ENCODE measurements around the gene KIF3A. TPM values are rescaled to one million over a fixed set of nuclear protein-coding genes. Genes with fewer than 3 reads are reported as not detected.

KIF3A gene
- total RNA-seq, 4 donors from 2014 or later, result 5.9 to 203 (median 19.5) TPM

DNA sequence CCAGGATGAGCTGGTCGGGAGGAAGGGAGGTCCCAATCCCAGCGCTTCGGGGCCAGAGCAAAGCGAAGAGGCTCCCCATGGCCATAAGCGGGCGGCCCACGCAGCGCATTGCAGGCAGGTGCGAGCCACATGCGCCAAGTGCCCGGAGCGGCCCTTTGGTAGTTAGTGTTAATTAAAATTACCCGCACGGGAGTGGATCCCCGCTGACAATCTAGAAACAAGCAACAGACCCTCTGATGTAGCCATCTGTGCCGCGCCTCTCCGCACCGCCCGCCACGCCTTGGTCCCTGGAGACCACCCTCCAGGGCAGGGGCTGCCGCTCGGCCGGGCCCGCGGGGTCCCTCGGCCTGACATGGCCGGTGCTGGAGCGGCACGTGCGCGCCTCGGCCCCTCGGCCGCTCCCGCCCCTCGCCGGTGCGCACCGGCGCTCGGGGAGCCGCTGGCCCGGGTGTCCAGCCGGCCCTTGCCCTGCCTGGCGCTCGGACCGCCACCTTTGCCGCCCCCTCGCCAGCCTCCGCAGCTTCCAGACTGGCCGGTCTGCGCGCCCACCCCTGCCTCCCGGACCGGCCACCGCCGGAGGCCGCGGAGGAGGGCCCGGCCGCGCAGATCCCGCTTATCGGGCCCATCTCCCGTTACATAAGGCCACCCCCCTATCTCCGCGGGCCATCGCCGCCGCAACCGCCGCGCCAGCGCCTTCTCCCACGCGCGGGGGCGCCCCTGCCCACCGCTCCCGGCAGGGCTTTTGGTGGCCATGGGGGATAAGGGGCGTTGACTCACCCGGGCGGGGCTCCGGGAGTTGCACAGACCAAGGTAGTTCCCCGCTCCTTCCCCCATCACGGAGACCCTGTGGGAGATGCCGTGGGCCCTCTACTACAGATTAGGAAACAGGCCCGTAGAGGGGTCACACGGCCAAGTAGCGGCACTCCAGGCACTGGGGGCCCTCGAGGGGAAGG lies 81.2 kb downstream of the KIF3A start:
- Histone ChIP-seq H3K36me3 (no peaks in the 10 kb centered on the region), H3K27ac (no peak overlapping the region), H3K4me1 (peaks cover 0 to 11% of the 10 kb centered on the region in 2 donors), H3K27me3 (peaks cover 10 to 13% of the 10 kb centered on the region in 2 donors), H3K4me3 (peak overlapping the region in 1 of 2 donors; percentile 9), H3K9me3 (no peaks in the 10 kb centered on the region)
- no peak for DNase-seq
- intact Hi-C loops (cut with DNase I; ENCODE audit: low total_unique reads), result no loop called here
- TF ChIP-seq, protein P1, sequence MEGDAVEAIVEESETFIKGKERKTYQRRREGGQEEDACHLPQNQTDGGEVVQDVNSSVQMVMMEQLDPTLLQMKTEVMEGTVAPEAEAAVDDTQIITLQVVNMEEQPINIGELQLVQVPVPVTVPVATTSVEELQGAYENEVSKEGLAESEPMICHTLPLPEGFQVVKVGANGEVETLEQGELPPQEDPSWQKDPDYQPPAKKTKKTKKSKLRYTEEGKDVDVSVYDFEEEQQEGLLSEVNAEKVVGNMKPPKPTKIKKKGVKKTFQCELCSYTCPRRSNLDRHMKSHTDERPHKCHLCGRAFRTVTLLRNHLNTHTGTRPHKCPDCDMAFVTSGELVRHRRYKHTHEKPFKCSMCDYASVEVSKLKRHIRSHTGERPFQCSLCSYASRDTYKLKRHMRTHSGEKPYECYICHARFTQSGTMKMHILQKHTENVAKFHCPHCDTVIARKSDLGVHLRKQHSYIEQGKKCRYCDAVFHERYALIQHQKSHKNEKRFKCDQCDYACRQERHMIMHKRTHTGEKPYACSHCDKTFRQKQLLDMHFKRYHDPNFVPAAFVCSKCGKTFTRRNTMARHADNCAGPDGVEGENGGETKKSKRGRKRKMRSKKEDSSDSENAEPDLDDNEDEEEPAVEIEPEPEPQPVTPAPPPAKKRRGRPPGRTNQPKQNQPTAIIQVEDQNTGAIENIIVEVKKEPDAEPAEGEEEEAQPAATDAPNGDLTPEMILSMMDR (IDR thresholded peaks at IDR 0.05), result no peak
- no peak for TF ChIP-seq POLR2A (IDR thresholded peaks at IDR 0.05)

DNA sequence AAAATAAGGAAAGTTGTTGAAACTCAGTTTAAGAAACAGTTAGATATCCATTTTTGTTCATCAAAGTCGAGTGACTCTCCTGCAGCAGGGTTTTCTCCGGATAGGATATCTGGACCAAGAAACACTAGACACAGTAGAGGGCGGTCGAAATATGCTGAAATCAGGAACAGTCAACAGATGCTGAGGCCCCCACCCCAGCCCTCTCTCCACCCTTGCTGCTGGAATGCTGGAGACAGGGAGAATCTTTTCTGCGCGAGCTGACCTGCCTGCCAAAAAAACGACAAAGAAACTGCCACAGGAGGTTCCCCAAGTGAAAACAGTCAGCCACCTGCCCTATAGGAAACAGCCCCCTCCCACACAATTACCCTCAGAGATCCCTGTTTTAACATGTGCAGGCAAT lies 83.6 kb downstream of the KIF3A start:
- Histone ChIP-seq H3K4me1 (peaks cover 0 to 11% of the 10 kb centered on the region in 2 donors), H3K36me3 (no peaks in the 10 kb centered on the region), H3K9me3 (no peaks in the 10 kb centered on the region), H3K27ac (no peak overlapping the region), H3K27me3 (peaks cover 10 to 13% of the 10 kb centered on the region in 2 donors), H3K4me3 (no peak overlapping the region)
- intact Hi-C loops (cut with DNase I; ENCODE audit: low total_unique reads), result no loop called here
- TF ChIP-seq, protein P1 (IDR thresholded peaks at IDR 0.05), result no peak
- TF ChIP-seq POLR2A (IDR thresholded peaks at IDR 0.05), result no peak
- DNase-seq, result no peak

DNA sequence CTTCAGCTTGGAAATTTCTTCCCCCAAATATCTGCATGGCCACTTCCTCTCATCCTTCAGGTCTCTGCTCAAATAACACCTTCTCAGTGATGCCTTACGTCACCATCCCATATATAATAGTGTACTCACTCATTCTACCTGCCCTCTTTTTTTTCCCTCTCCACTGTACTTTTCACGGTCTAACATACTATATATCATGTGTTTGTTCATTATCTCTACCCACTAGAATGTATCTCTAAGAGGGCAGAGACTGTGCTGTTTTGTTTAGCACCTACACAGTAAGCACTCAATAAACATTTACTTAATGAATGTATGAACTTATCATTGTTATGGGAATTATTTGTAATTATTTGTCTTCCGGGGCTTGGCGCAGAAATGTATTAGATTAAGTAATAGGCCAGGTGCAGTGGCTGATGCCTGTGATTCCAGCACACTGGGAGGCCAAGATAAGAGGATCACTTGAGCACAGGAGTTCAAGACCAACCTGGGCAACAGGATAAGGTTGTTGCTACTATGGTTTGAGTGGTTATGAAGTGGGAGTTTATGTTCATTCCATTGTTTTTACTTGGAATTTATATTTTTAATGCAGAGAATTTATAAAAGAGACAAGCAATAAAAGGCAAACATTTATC lies 85.4 kb downstream of the KIF3A start:
- intact Hi-C loops (cut with DNase I; ENCODE audit: low total_unique reads), result no loop called here
- no peak overlapping the region for H3K27ac ChIP-seq

DNA sequence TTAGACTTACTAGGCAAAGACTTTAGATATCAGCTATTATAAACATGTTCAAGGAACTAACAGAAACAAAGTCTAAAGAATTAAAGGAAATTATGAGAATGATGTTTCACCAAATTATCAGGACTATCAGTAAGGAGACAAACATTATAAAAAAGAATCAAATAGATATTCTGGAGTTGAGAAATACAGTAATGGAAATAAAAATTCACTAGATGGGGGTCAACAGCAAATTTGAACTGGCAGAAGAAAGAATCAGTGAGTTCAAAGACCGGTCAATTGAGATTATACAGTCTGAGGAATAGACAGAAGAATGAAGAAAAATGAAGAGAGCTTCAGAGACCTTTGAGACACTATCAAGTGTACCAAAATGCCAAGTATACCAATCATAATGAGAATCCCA lies 89.0 kb downstream of the KIF3A start:
- Histone ChIP-seq H3K9me3 (no peaks in the 10 kb centered on the region), H3K4me3 (no peak overlapping the region), H3K27me3 (peaks cover 0 to 5% of the 10 kb centered on the region in 2 donors), H3K36me3 (no peaks in the 10 kb centered on the region), H3K27ac (no peak overlapping the region), H3K4me1 (no peaks in the 10 kb centered on the region)
- DNase-seq, result no peak
- TF ChIP-seq, protein P1 (IDR thresholded peaks at IDR 0.05), result no peak
- no peak for TF ChIP-seq POLR2A (IDR thresholded peaks at IDR 0.05)
- intact Hi-C loops (cut with DNase I; ENCODE audit: low total_unique reads), result no loop called here

More for the DNA sequence above, 85.4 kb downstream of the KIF3A start:
- Histone ChIP-seq H3K36me3 (no peaks in the 10 kb centered on the region), H3K4me3 (no peak overlapping the region), H3K27me3 (peaks cover 10 to 13% of the 10 kb centered on the region in 2 donors), H3K4me1 (peaks cover 0 to 11% of the 10 kb centered on the region in 2 donors), H3K9me3 (no peaks in the 10 kb centered on the region)
- TF ChIP-seq, protein P1 (IDR thresholded peaks at IDR 0.05), result no peak
- no peak for TF ChIP-seq POLR2A (IDR thresholded peaks at IDR 0.05)
- DNase-seq, result no peak

DNA sequence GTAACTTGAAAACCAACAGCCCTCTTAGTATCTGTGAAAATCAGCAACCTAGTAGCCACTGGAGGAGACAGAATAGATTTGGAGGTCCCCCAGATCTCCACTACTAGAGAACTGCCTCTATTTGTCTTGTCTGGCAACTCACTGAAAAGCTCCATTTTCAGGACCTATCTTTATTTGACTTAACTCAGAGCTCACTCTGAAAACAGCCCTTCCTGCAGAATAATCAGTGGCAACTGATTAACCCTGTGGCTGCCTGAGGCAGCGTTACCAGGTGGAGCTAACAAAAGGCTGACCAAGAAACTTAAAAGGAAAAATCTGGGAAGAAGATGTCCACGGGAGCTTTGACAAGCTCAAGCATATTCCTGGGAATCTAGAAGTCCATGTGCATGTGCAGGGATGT lies 89.9 kb downstream of the KIF3A start:
- no peak overlapping the region for H3K4me3 ChIP-seq
- no peak overlapping the region for H3K27ac ChIP-seq
- no peaks in the 10 kb centered on the region for H3K4me1 ChIP-seq
- H3K27me3 ChIP-seq, result no peaks in the 10 kb centered on the region
- no peak for DNase-seq
- TF ChIP-seq, protein P1 (IDR thresholded peaks at IDR 0.05), result no peak
- no peak for TF ChIP-seq POLR2A (IDR thresholded peaks at IDR 0.05)
- no peaks in the 10 kb centered on the region for H3K36me3 ChIP-seq
- H3K9me3 ChIP-seq, result no peaks in the 10 kb centered on the region
- intact Hi-C loops (cut with DNase I; ENCODE audit: low total_unique reads), result no loop called here
